Loucy (cell line): ENCODE measurements around the gene PCBP3.
A peak's percentile ranks its signal among the peaks of the same experiment; 100 is the strongest.

Source experiments
- H2AFZ ChIP-seq: fragments of 200-600 bp; sonication (generic); 2 replicates; pipeline ENCODE4 v1.6.0; 2016; ENCODE audit warnings: antibody characterized with exemption, mild to moderate bottlenecking, low read length, moderate library complexity
- H3F3A ChIP-seq: fragments of 200-600 bp; 2 replicates; pipeline ENCODE4 v1.6.0; 2016; ENCODE audit warnings: antibody characterized with exemption, low read depth, mild to moderate bottlenecking
- H3K27me3 ChIP-seq: fragments of 200-600 bp; sonication (generic); 2 replicates; pipeline ENCODE4 v1.6.1; 2014; ENCODE audit warnings: low read length, mild to moderate bottlenecking; ENCODE audit not compliant: insufficient read depth, poor library complexity, severe bottlenecking
- H3K36me3 ChIP-seq: fragments of 200-600 bp; sonication (generic); 2 replicates; pipeline ENCODE4 v1.6.1; 2016; ENCODE audit warnings: low read length; ENCODE audit not compliant: insufficient read depth
- H3K4me1 ChIP-seq: fragments of 200-600 bp; sonication (generic); 2 replicates; pipeline ENCODE4 v1.5.1; 2014; ENCODE audit warnings: low read length, mild to moderate bottlenecking; ENCODE audit not compliant: insufficient read depth, poor library complexity, severe bottlenecking
- H3K4me2 ChIP-seq: fragments of 200-600 bp; sonication (generic); 2 replicates; pipeline ENCODE4 v1.6.0; 2014; ENCODE audit warnings: antibody characterized with exemption, low read length, low read depth, mild to moderate bottlenecking; ENCODE audit not compliant: poor library complexity, severe bottlenecking
- H3K4me3 ChIP-seq: fragments of 200-600 bp; sonication (generic); 2 replicates; pipeline ENCODE4 v1.5.1; 2014; ENCODE audit warnings: low read length, mild to moderate bottlenecking, mixed read lengths; ENCODE audit not compliant: poor library complexity, severe bottlenecking
- H3K79me2 ChIP-seq: fragments of 200-600 bp; sonication (generic); 2 replicates; pipeline ENCODE4 v1.6.1; 2014; ENCODE audit warnings: low read length; ENCODE audit not compliant: insufficient read depth
- H3K9ac ChIP-seq: fragments of 200-600 bp; sonication (generic); 2 replicates; pipeline ENCODE4 v1.6.0; 2014; ENCODE audit warnings: mild to moderate bottlenecking, low read depth, low read length, moderate library complexity; ENCODE audit not compliant: poor library complexity, severe bottlenecking
- H3K9me2 ChIP-seq: fragments of 200-600 bp; sonication (generic); replicated peaks from 2 replicates; pipeline ENCODE4 v1.6.1; 2016; ENCODE audit warnings: low read depth, low read length, mixed read lengths
- H3K9me3 ChIP-seq: fragments of 200-600 bp; sonication (generic); 2 replicates; pipeline ENCODE4 v1.6.1; 2014; ENCODE audit warnings: mild to moderate bottlenecking, antibody characterized with exemption, low read length, low read depth; ENCODE audit not compliant: insufficient read depth
- H4K20me1 ChIP-seq: fragments of 200-600 bp; sonication (generic); 2 replicates; pipeline ENCODE4 v1.6.0; 2014; ENCODE audit warnings: antibody characterized with exemption, low read length, mild to moderate bottlenecking; ENCODE audit not compliant: insufficient read depth, poor library complexity, severe bottlenecking
- CTCF ChIP-seq: fragments of 200-600 bp; sonication (generic); conservative IDR thresholded peaks from 2 replicates; pipeline ENCODE4 v1.5.1; 2014; ENCODE audit warnings: mild to moderate bottlenecking, antibody characterized with exemption, low read length
- EZH2phosphoT487 ChIP-seq: fragments of 200-600 bp; IDR thresholded peaks from 2 replicates; pipeline ENCODE4 v1.6.1; 2018; ENCODE audit warnings: antibody characterized with exemption, mild to moderate bottlenecking, moderate library complexity, borderline replicate concordance

PCBP3 gene

GRCh38 chr21:45768740-45769048 lies 125.2 kb downstream of the PCBP3 start:
- no peak overlapping the region for H2AFZ ChIP-seq
- H3K4me2 ChIP-seq = no peak overlapping the region
- H4K20me1 ChIP-seq = no peaks in the 10 kb centered on the region
- H3K9ac ChIP-seq = no peak overlapping the region
- H3K4me1 ChIP-seq = no peaks in the 10 kb centered on the region
- no peaks in the 10 kb centered on the region for H3K9me2 ChIP-seq
- no peaks in the 10 kb centered on the region for H3K79me2 ChIP-seq
- peaks cover 3% of the 10 kb centered on the region; the same call in 1 of the 2 replicates for H3K9me3 ChIP-seq
- no peaks in the 10 kb centered on the region for H3K36me3 ChIP-seq
- H3K27me3 ChIP-seq = no peaks in the 10 kb centered on the region
- H3K4me3 ChIP-seq = no peak overlapping the region
- H3F3A ChIP-seq = no peaks in the 10 kb centered on the region
- peak; percentile 31; the same call in 1 of the 2 replicates for TF ChIP-seq CTCF
- no peak for TF ChIP-seq EZH2phosphoT487

- H3F3A ChIP-seq = no peaks in the 10 kb centered on the region
- H3K9ac ChIP-seq = no peak overlapping the region
- no peaks in the 10 kb centered on the region for H3K9me2 ChIP-seq
- no peaks in the 10 kb centered on the region for H3K36me3 ChIP-seq
- no peaks in the 10 kb centered on the region for H3K27me3 ChIP-seq
- no peaks in the 10 kb centered on the region for H4K20me1 ChIP-seq
- no peaks in the 10 kb centered on the region for H3K79me2 ChIP-seq
- no peak overlapping the region for H2AFZ ChIP-seq
- no peak overlapping the region for H3K4me3 ChIP-seq
- TF ChIP-seq EZH2phosphoT487 = no peak
- no peak for TF ChIP-seq CTCF
- peaks cover 4% of the 10 kb centered on the region; the same call in 1 of the 2 replicates for H3K9me3 ChIP-seq
- H3K4me2 ChIP-seq = no peak overlapping the region
- no peaks in the 10 kb centered on the region for H3K4me1 ChIP-seq
Observed at GRCh38 chr21:45769294-45769693, 125.8 kb downstream of the PCBP3 start.

- H3F3A ChIP-seq = no peaks in the 10 kb centered on the region
- TF ChIP-seq CTCF (no peak), EZH2phosphoT487 (no peak)
- H3K4me3 ChIP-seq = no peak overlapping the region
- H3K4me2 ChIP-seq = no peak overlapping the region
- H3K4me1 ChIP-seq = no peaks in the 10 kb centered on the region
- no peaks in the 10 kb centered on the region for H3K27me3 ChIP-seq
- H2AFZ ChIP-seq = no peak overlapping the region
- no peaks in the 10 kb centered on the region for H4K20me1 ChIP-seq
- no peaks in the 10 kb centered on the region for H3K9me2 ChIP-seq
- H3K36me3 ChIP-seq = no peaks in the 10 kb centered on the region
- H3K9ac ChIP-seq = no peak overlapping the region
- peaks cover 4% of the 10 kb centered on the region; the same call in 1 of the 2 replicates for H3K9me3 ChIP-seq
- no peaks in the 10 kb centered on the region for H3K79me2 ChIP-seq
Observed at GRCh38 chr21:45769896-45770295, 126.4 kb downstream of the PCBP3 start.
